Gastroesophageal sphincter (tissue), 4 donors: Measurements from ENCODE around the gene PCMTD2. TPM values are rescaled to one million over a fixed set of nuclear protein-coding genes. Genes with fewer than 3 reads are reported as not detected.

Source experiments
- ATAC-seq: fragments of 150-250 bp; one replicate; pipeline ENCODE4 v1.9.1; 2016; ENCODE audit warnings: mild to moderate bottlenecking, moderate library complexity
- H3K27ac ChIP-seq, 4 donors: fragments of 200-600 bp; sonication (generic) in 3 of 4; 1 replicate in 3 of 4; 2 replicates in 1 of 4; pipeline ENCODE4 v1.5.1; 2016 to 2019
- H3K27me3 ChIP-seq: fragments of 200-600 bp; sonication (generic); one replicate; pipeline ENCODE4 v1.5.1; 2019
- H3K36me3 ChIP-seq, 2 donors: fragments of 200-600 bp; sonication (generic); one replicate each; pipeline ENCODE4 v1.5.1; 2019; ENCODE audit warnings: control low read depth in 1 of 2
- H3K4me1 ChIP-seq, 3 donors: fragments of 200-600 bp; sonication (generic); 1 replicate in 2 of 3; 2 replicates in 1 of 3; pipeline ENCODE4 v1.5.1; 2016 to 2019; ENCODE audit warnings: control low read depth in 2 of 3
- H3K4me3 ChIP-seq, 2 donors: fragments of 200-600 bp; sonication (generic); one replicate each; pipeline ENCODE4 v1.5.1; 2019; ENCODE audit warnings: mild to moderate bottlenecking in 1 of 2, moderate library complexity in 1 of 2
- H3K9me3 ChIP-seq, 3 donors: fragments of 200-600 bp; sonication (generic); one replicate each; pipeline ENCODE4 v1.5.1; 2017 to 2019; ENCODE audit warnings: control low read depth in 2 of 3
- CTCF ChIP-seq, 4 experiments: fragments of 200-600 bp in 2 of 4; fragments of 450-650 bp in 2 of 4; sonication (generic) in 1 of 4; IDR thresholded peaks; one replicate each; pipeline ENCODE4 v1.5.1; 2017 to 2019; ENCODE audit warnings: antibody characterized with exemption in 4 of 4, mild to moderate bottlenecking in 2 of 4, moderate library complexity in 2 of 4
- EP300 ChIP-seq: sonication (generic); formaldehyde crosslinking; IDR thresholded peaks from one replicate; pipeline ENCODE4 v1.6.1; 2017; ENCODE audit warnings: antibody characterized with exemption, mild to moderate bottlenecking
- POLR2A ChIP-seq, 2 donors: fragments of 450-650 bp; IDR thresholded peaks; one replicate each; pipeline ENCODE4 v1.6.1; 2017; ENCODE audit warnings: antibody characterized with exemption in 2 of 2, mild to moderate bottlenecking in 2 of 2, moderate library complexity in 1 of 2
- POLR2AphosphoS5 ChIP-seq: sonication (generic); formaldehyde crosslinking; IDR thresholded peaks from one replicate; pipeline ENCODE4 v1.6.1; 2017; ENCODE audit warnings: antibody characterized with exemption
- WGBS, 2 donors: methylation state at CpG; one replicate each; pipeline ENCODE4 v1.1.5; 2018; ENCODE audit warnings: low coverage in 1 of 2; 5-methylcytosine and 5-hydroxymethylcytosine counted together
- total RNA-seq, 4 donors: library from RNA; depleted of rRNA; stranded (reverse); fragments of >200 nt; gene quantifications; one replicate each; pipeline ENCODE4 v1.1.0, GENCODE V29; 2016

The PCMTD2 gene
- total RNA-seq: 10 to 100 TPM; 46.0 to 70.0 (median 48.1) TPM

DNA sequence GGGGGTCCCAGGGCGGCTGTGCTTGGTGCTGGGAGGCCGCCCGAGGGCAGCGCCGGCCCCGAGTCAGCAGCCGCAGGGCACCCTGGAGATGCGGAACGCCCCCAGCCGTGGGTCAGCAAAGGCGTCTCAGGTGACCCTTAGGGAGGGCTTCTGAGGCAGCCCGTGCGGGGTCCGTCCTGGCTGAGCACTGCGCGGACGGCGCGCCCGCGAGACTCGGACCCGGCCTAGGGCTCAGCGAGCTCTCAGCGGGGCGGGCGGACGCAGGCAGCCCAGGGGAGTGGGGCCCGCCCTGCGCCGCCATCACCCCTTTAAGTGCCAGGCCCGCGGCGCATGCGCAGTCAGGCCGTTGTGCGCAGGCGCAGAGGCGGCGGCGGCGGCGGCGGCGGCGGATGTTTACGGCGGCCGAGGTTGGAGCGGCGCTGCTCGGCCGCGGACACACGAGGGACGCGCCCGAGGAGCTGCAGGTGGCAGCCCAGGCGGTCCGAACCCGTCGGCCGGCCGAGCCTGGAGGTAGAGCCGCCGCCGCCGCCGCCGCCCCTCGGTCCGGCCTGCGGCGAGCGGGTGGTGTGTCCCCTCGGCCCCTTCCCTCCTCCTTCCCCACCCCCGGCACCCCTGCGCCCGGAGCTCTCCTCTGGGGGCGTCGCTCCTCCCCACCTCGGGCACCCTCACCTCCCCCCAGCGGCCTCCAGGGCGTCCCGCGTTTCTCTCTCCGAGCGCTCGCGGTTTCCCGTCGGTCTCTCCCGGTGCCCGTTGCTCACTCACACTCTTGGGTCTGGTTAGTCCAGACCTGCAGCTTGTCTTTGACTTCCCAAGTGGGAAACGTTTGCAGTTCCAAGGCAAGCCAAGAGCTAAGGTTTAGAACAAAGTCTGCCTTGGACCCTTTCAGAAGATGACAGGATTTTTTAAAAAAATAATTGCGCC, at the start of gene PCMTD2:
Gene PCMTD2, plus strand, starts transcription at position 388 of the 921 bp plus-strand sequence. CDS start 4,218 bp downstream, outside the sequence.
- TF ChIP-seq CTCF (IDR thresholded peaks at IDR 0.05) (peak in 1 of 4 experiments; percentile 15), EP300 (no peak), POLR2AphosphoS5 (peak; percentile 37), POLR2A (IDR thresholded peaks at IDR 0.05) (peak; percentile 56 to 66)
- peak within 1 kb of the TSS; percentile 69 to 96 for H3K4me3 ChIP-seq
- peaks cover 9% of the 10 kb centered on the region for H3K27me3 ChIP-seq
- no peaks in the 10 kb centered on the region for H3K36me3 ChIP-seq
- 0% methylated on average over 1 of the region's 96 CpGs; no CpG with 5 or more reads in 1 of the 2 donors for WGBS, 2 donors
- peaks cover 4 to 47% (median 14%) of the 10 kb centered on the region in 3 donors for H3K4me1 ChIP-seq
- H3K27ac ChIP-seq: peak within 1 kb of the TSS; percentile 87 to 90 (median 89)
- peak; percentile 95 for ATAC-seq
- no peaks in the 10 kb centered on the region for H3K9me3 ChIP-seq

GRCh38 chr20:64206614-64207013, 48.9 kb upstream of the PCMTD2 start:
- Histone ChIP-seq H3K27ac (no peak overlapping the region), H3K9me3 (no peaks in the 10 kb centered on the region), H3K36me3 (no peaks in the 10 kb centered on the region), H3K27me3 (peaks cover 47% of the 10 kb centered on the region), H3K4me3 (no peak overlapping the region), H3K4me1 (no peaks in the 10 kb centered on the region)
- TF ChIP-seq EP300 (no peak), POLR2AphosphoS5 (no peak), CTCF (IDR thresholded peaks at IDR 0.05) (no peak), POLR2A (IDR thresholded peaks at IDR 0.05) (no peak)
- 91% methylated on average over 5 of the region's 8 CpGs; no CpG with 5 or more reads in 1 of the 2 donors for WGBS, 2 donors
- ATAC-seq: no peak

- no peak for ATAC-seq
- 89% methylated on average over 15 of the region's 25 CpGs; no CpG with 5 or more reads in 1 of the 2 donors for whole genome bisulfite sequencing, 2 donors
Measured at GRCh38 chr20:64207641-64208590, 47.6 kb upstream of the PCMTD2 start.

GRCh38 chr20:64209148-64209547, 46.4 kb upstream of the PCMTD2 start:
- WGBS, 2 donors: 83% methylated on average over 3 of the region's 7 CpGs; no CpG with 5 or more reads in 1 of the 2 donors
- Histone ChIP-seq H3K27me3 (peaks cover 23% of the 10 kb centered on the region), H3K36me3 (no peaks in the 10 kb centered on the region), H3K4me1 (peaks cover 0 to 24% (median 15%) of the 10 kb centered on the region in 3 donors), H3K9me3 (no peaks in the 10 kb centered on the region), H3K4me3 (no peak overlapping the region), H3K27ac (no peak overlapping the region)
- ATAC-seq: no peak
- TF ChIP-seq CTCF (IDR thresholded peaks at IDR 0.05) (no peak), POLR2A (IDR thresholded peaks at IDR 0.05) (no peak), EP300 (no peak), POLR2AphosphoS5 (no peak)

More at GRCh38 chr20:64207641-64208590, 47.6 kb upstream of the PCMTD2 start:
- H3K36me3 ChIP-seq: no peaks in the 10 kb centered on the region
- no peak overlapping the region for H3K27ac ChIP-seq
- no peaks in the 10 kb centered on the region for H3K9me3 ChIP-seq
- TF ChIP-seq POLR2A (IDR thresholded peaks at IDR 0.05) (no peak), EP300 (no peak), CTCF (IDR thresholded peaks at IDR 0.05) (no peak), POLR2AphosphoS5 (no peak)
- H3K4me3 ChIP-seq: no peak overlapping the region
- H3K4me1 ChIP-seq: peaks cover 0 to 12% (median 5%) of the 10 kb centered on the region in 3 donors
- peaks cover 34% of the 10 kb centered on the region for H3K27me3 ChIP-seq
